Neuronal stem cell (in vitro differentiated cells): ENCODE measurements around the gene RFX4.
"Not testable (repeated sequence)": the region's sequence is repeated elsewhere in the genome, so short reads cannot be mapped to it uniquely, and the experiment has no call there.

Source experiments
- DNase-seq: peaks from one replicate; pipeline ENCODE4 v3.0.0-alpha.2; 2013; ENCODE audit warnings: low spot score
- H2AFZ ChIP-seq: one replicate; pipeline ENCODE4 v1.6.1; 2013; ENCODE audit warnings: mild to moderate bottlenecking, low read length, inconsistent platforms
- H2AK5ac ChIP-seq: 2 replicates; pipeline ENCODE4 v1.6.1; 2013; ENCODE audit warnings: low read depth, mild to moderate bottlenecking, inconsistent platforms, low read length, moderate library complexity, mixed read lengths
- H2BK120ac ChIP-seq: 2 replicates; pipeline ENCODE4 v1.6.1; 2013; ENCODE audit warnings: low read depth, mild to moderate bottlenecking, inconsistent platforms, low read length, moderate library complexity, mixed read lengths
- H2BK12ac ChIP-seq: one replicate; pipeline ENCODE4 v1.6.1; 2013; ENCODE audit warnings: low read length, inconsistent platforms
- H2BK15ac ChIP-seq: 2 replicates; pipeline ENCODE4 v1.6.1; 2013; ENCODE audit warnings: mild to moderate bottlenecking, low read length, inconsistent platforms, mixed read lengths
- H2BK5ac ChIP-seq: one replicate; pipeline ENCODE4 v1.6.1; 2013; ENCODE audit warnings: inconsistent platforms, mild to moderate bottlenecking, low read length, moderate library complexity
- H3K14ac ChIP-seq: one replicate; pipeline ENCODE4 v1.6.1; 2013; ENCODE audit warnings: low read length, inconsistent platforms
- H3K18ac ChIP-seq: 2 replicates; pipeline ENCODE4 v1.6.1; 2013; ENCODE audit warnings: low read length, inconsistent platforms
- H3K23ac ChIP-seq: 2 replicates; pipeline ENCODE4 v1.6.1; 2013; ENCODE audit warnings: low read depth, mild to moderate bottlenecking, mixed read lengths, low read length, inconsistent platforms; ENCODE audit not compliant: poor library complexity
- H3K27ac ChIP-seq: replicated peaks from 3 replicates; pipeline ENCODE4 v1.5.1; 2013; ENCODE audit warnings: low read length, inconsistent platforms
- H3K27me3 ChIP-seq, 3 experiments: 2 replicates each; pipeline ENCODE4 v1.6.1; 2013; ENCODE audit warnings: low read length in 3 of 3, mild to moderate bottlenecking in 2 of 3, inconsistent platforms in 1 of 3, low read depth in 1 of 3, mixed read lengths in 1 of 3, moderate library complexity in 1 of 3; ENCODE audit not compliant: control insufficient read depth in 3 of 3, insufficient read depth in 3 of 3
- H3K36me3 ChIP-seq, 2 donors: replicated peaks in 1 of 2; 2 replicates each; pipeline ENCODE4 v1.6.1; 2013; ENCODE audit warnings: low read length in 2 of 2; ENCODE audit not compliant: control insufficient read depth in 2 of 2, insufficient read depth in 2 of 2
- H3K4ac ChIP-seq: 2 replicates; pipeline ENCODE4 v1.6.1; 2013; ENCODE audit warnings: inconsistent platforms, mild to moderate bottlenecking, low read length, moderate library complexity
- H3K4me1 ChIP-seq, 2 donors: 1 replicate in 1 of 2; 2 replicates in 1 of 2; pipeline ENCODE4 v1.6.1; 2013; ENCODE audit warnings: low read length in 2 of 2, low read depth in 1 of 2; ENCODE audit not compliant: control insufficient read depth in 2 of 2, insufficient read depth in 1 of 2
- H3K4me2 ChIP-seq: one replicate; pipeline ENCODE4 v1.6.1; 2013; ENCODE audit warnings: mild to moderate bottlenecking, low read length, inconsistent platforms; ENCODE audit not compliant: insufficient read depth, poor library complexity, severe bottlenecking
- H3K4me3 ChIP-seq, 2 donors: 2 replicates each; pipeline ENCODE4 v1.5.1; 2013; ENCODE audit warnings: low read length in 2 of 2, mild to moderate bottlenecking in 2 of 2, inconsistent platforms in 1 of 2, moderate library complexity in 1 of 2
- H3K79me1 ChIP-seq: one replicate; pipeline ENCODE4 v1.6.1; 2013; ENCODE audit warnings: low read depth, mild to moderate bottlenecking, inconsistent platforms, low read length, moderate library complexity
- H3K9ac ChIP-seq: one replicate; pipeline ENCODE4 v1.6.1; 2013; ENCODE audit warnings: mild to moderate bottlenecking, low read depth, low read length, inconsistent platforms; ENCODE audit not compliant: poor library complexity
- H3K9me3 ChIP-seq, 2 donors: replicated peaks in 1 of 2; 2 replicates each; pipeline versions ENCODE3 to v1.6.1; 2013; ENCODE audit warnings: low read length in 2 of 2, mild to moderate bottlenecking in 2 of 2, inconsistent platforms in 1 of 2, low read depth in 1 of 2, mixed read lengths in 1 of 2, moderate library complexity in 1 of 2; ENCODE audit not compliant: control insufficient read depth in 2 of 2, insufficient read depth in 1 of 2
- H4K8ac ChIP-seq: one replicate; pipeline ENCODE4 v1.6.1; 2013; ENCODE audit warnings: low read depth, mild to moderate bottlenecking, inconsistent platforms, low read length, moderate library complexity
- H4K91ac ChIP-seq: one replicate; pipeline ENCODE4 v1.6.1; 2013; ENCODE audit warnings: low read length, low read depth, mild to moderate bottlenecking, inconsistent platforms; ENCODE audit not compliant: poor library complexity
- WGBS, 2 donors: extraction: QIAGEN DNeasy Blood & Tissue Kit; methylation state at CpG; one replicate each; pipeline ENCODE4 v1.1.7; 2013; ENCODE audit warnings: missing lambda C conversion rate in 2 of 2, mixed read lengths in 1 of 2; ENCODE audit not compliant: insufficient read length in 2 of 2, insufficient replicate concordance in 1 of 2; ENCODE audit errors: extremely low coverage in 2 of 2; 5-methylcytosine and 5-hydroxymethylcytosine counted together

RFX4 gene

GRCh38 chr12:106690569-106691305, 107.9 kb downstream of the RFX4 start:
- Histone ChIP-seq H4K91ac (no peak overlapping the region), H3K9ac (no peak overlapping the region), H2AK5ac (no peak overlapping the region), H3K27me3 (no peaks in the 10 kb centered on the region), H3K14ac (no peak overlapping the region), H4K8ac (no peak overlapping the region), H3K4me3 (no peak overlapping the region), H3K4me1 (no peaks in the 10 kb centered on the region), H3K36me3 (peaks cover 0 to 95% of the 10 kb centered on the region in 2 donors), H3K4ac (no peak overlapping the region), H3K4me2 (no peak overlapping the region), H3K9me3 (peaks cover 0 to 4% of the 10 kb centered on the region in 2 donors), H2BK15ac (no peak overlapping the region), H3K79me1 (no peaks in the 10 kb centered on the region), H2AFZ (no peak overlapping the region), H3K18ac (no peak overlapping the region), H2BK5ac (no peak overlapping the region), H2BK12ac (no peak overlapping the region), H2BK120ac (no peak overlapping the region), H3K27ac (no peak overlapping the region), H3K23ac (no peak overlapping the region)
- DNase-seq, result no peak
- WGBS, 2 donors, result no CpG with 5 or more reads among the region's 3 CpGs

DNA sequence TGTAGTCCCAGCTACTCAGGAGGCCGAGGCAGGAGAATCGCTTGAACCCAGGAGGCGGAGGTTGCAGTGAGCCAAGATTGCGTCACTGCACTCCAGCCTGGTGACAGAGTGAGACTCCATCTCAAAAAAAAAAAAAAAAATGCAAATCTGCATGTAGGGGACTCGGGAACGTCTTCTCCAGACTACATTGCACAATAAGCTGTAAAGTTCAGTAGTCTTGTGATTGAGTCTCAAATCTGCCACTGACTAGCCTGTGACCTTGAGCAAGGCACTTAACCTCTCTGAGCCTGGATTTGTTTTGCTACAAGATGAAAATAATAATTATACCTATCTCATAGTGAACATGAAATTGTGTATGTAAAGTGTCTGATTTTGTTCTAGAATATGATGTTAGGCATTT, 109.2 kb downstream of the RFX4 start:
- H3K23ac ChIP-seq, H2AFZ ChIP-seq, H4K8ac ChIP-seq, H4K91ac ChIP-seq, H3K4me1 ChIP-seq, H3K27me3 ChIP-seq, H3K79me1 ChIP-seq, H2BK15ac ChIP-seq, H3K14ac ChIP-seq, H2BK120ac ChIP-seq, H2BK12ac ChIP-seq, H3K4ac ChIP-seq, DNase-seq, H3K4me3 ChIP-seq, H2BK5ac ChIP-seq, H3K27ac ChIP-seq, H2AK5ac ChIP-seq, H3K18ac ChIP-seq, H3K9ac ChIP-seq, H3K4me2 ChIP-seq: not testable (repeated sequence)
- no CpG with 5 or more reads among the region's 6 CpGs for WGBS, 2 donors
- peaks cover 0 to 98% of the 10 kb centered on the region in 2 donors for H3K36me3 ChIP-seq
- peaks cover 2 to 12% of the 10 kb centered on the region in 2 donors for H3K9me3 ChIP-seq

DNA sequence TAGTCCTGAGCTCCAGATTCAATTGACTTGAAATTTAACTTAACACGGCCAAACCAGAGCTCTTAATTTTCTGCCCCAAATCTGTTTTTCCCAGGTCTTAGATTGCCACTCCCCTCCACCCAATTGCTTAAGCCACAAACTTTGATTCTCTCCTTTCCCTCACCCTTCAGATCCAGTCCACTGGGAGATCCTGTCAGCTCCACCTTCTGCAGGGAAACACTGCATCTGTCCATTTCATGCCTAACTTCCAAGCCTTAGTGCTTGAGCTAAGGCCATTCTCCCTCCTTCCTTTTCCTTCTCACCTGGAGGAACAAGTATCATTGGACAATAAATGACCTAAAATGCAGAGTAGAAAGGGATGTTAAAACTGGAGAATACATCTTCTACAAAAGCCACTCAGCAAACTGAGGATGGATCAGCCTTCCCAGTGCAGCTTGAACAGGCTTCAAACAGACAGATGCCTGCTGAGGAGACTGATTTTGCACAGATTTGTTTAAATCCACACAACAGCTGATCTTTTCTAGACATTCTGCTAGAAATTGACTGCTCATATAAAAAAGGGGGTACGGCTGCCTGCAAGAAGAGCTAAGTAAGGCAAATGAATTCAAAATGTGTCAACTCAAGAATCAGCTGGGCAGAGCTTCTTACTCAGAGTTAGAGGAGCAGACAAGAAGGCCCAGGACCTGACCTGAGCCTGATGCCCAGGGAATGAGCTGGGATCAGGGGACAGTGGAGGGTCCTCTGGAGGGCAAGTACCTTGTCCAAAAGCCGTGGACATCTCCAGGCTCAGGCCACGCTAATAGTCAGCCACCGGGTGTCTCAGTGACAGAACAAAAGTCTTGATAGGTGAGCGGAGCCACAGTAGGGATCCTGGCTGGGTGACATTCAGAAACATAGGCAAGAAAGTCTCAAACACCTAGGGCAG, 110.4 kb downstream of the RFX4 start:
- no peak overlapping the region for H2AK5ac ChIP-seq
- H2AFZ ChIP-seq, result no peak overlapping the region
- no CpG with 5 or more reads among the region's 6 CpGs for WGBS, 2 donors
- H4K8ac ChIP-seq, result no peak overlapping the region
- no peak for DNase-seq
- no peak overlapping the region for H3K27ac ChIP-seq
- H3K18ac ChIP-seq, result no peak overlapping the region
- no peak overlapping the region for H3K14ac ChIP-seq
- no peaks in the 10 kb centered on the region for H3K4me1 ChIP-seq
- no peak overlapping the region for H3K4ac ChIP-seq
- H3K23ac ChIP-seq, result no peak overlapping the region
- H3K27me3 ChIP-seq, result no peaks in the 10 kb centered on the region
- H3K79me1 ChIP-seq, result no peaks in the 10 kb centered on the region
- no peak overlapping the region for H2BK5ac ChIP-seq
- H2BK12ac ChIP-seq, result no peak overlapping the region
- peaks cover 3 to 22% of the 10 kb centered on the region in 2 donors for H3K9me3 ChIP-seq
- H3K4me3 ChIP-seq, result no peak overlapping the region
- peaks cover 0 to 97% of the 10 kb centered on the region in 2 donors for H3K36me3 ChIP-seq
- no peak overlapping the region for H2BK120ac ChIP-seq
- H3K9ac ChIP-seq, result no peak overlapping the region
- H2BK15ac ChIP-seq, result no peak overlapping the region
- no peak overlapping the region for H4K91ac ChIP-seq
- H3K4me2 ChIP-seq, result no peak overlapping the region

DNA sequence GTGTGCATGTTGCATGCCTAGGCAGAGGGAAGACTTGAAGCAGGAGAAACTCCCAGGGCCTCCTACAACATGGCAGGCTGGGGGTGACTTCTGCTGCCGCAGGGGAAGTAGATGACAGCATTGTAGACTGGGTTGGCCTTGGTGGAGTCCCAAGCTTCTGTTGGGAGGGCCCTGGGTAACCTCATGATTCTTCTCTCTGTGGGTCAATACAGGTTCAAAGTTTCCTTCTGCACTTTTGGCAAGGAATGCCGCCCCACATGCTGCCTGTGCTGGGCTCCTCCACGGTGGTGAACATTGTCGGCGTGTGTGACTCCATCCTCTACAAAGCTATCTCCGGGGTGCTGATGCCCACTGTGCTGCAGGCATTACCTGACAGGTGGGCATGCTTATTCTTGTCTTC, 113.3 kb downstream of the RFX4 start:
- DNase-seq, result no peak
- no peak overlapping the region for H4K8ac ChIP-seq
- no peak overlapping the region for H3K14ac ChIP-seq
- no peak overlapping the region for H3K23ac ChIP-seq
- no peak overlapping the region for H2BK12ac ChIP-seq
- peaks cover 4 to 41% of the 10 kb centered on the region in 2 donors for H3K9me3 ChIP-seq
- peak overlapping the region; percentile 68 for H3K18ac ChIP-seq
- no peak overlapping the region for H2AFZ ChIP-seq
- no peak overlapping the region for H3K4me3 ChIP-seq
- WGBS, 2 donors, result no CpG with 5 or more reads among the region's 6 CpGs
- peaks cover 0 to 94% of the 10 kb centered on the region in 2 donors for H3K36me3 ChIP-seq
- no peaks in the 10 kb centered on the region for H3K79me1 ChIP-seq
- no peaks in the 10 kb centered on the region for H3K4me1 ChIP-seq
- H3K9ac ChIP-seq, result no peak overlapping the region
- H2BK15ac ChIP-seq, result no peak overlapping the region
- H3K27me3 ChIP-seq, result no peaks in the 10 kb centered on the region
- H2AK5ac ChIP-seq, result no peak overlapping the region
- no peak overlapping the region for H3K4me2 ChIP-seq
- no peak overlapping the region for H4K91ac ChIP-seq
- H2BK5ac ChIP-seq, result no peak overlapping the region
- H3K4ac ChIP-seq, result no peak overlapping the region
- H2BK120ac ChIP-seq, result no peak overlapping the region
- no peak overlapping the region for H3K27ac ChIP-seq
